Endodermal cell (in vitro differentiated cells): Measurements from ENCODE around the gene CHTOP. TPM values are rescaled to one million over a fixed set of nuclear protein-coding genes. Genes with fewer than 3 reads are reported as not detected.

Experiments
- DNase-seq: peaks from one replicate; pipeline ENCODE4 v3.0.0-alpha.2; 2017
- H3K27ac ChIP-seq: 2 replicates; pipeline ENCODE4 v1.5.1; 2013; ENCODE audit warnings: mild to moderate bottlenecking, low read depth, low read length, moderate library complexity
- H3K27me3 ChIP-seq: 2 replicates; pipeline ENCODE4 v1.6.1; 2013; ENCODE audit warnings: mild to moderate bottlenecking, low read length, moderate library complexity; ENCODE audit not compliant: insufficient read depth, control insufficient read depth, poor library complexity, severe bottlenecking
- H3K36me3 ChIP-seq: 2 replicates; pipeline ENCODE4 v1.7.0; 2013; ENCODE audit warnings: mild to moderate bottlenecking, low read length, moderate library complexity; ENCODE audit not compliant: control insufficient read depth, insufficient read depth
- H3K4me1 ChIP-seq: one replicate; pipeline ENCODE4 v1.7.0; 2013; ENCODE audit warnings: low read length; ENCODE audit not compliant: control insufficient read depth, insufficient read depth
- H3K4me3 ChIP-seq: 2 replicates; pipeline ENCODE4 v1.5.1; 2013; ENCODE audit warnings: mild to moderate bottlenecking, low read length, moderate library complexity
- H3K9ac ChIP-seq: 2 replicates; pipeline ENCODE4 v1.6.1; 2013; ENCODE audit warnings: mild to moderate bottlenecking, low read length, moderate library complexity; ENCODE audit not compliant: poor library complexity, severe bottlenecking; ENCODE audit errors: extremely low read depth
- H3K9me3 ChIP-seq: 2 replicates; pipeline ENCODE4 v1.6.1; 2013; ENCODE audit warnings: mild to moderate bottlenecking, low read length, moderate library complexity; ENCODE audit not compliant: control insufficient read depth
- H3K27ac Mint-ChIP-seq: 2 replicates; pipeline ENCODE4 v1.8.0; 2020; ENCODE audit warnings: mixed read lengths
- H3K27me3 Mint-ChIP-seq: 2 replicates; pipeline ENCODE4 v1.8.0; 2021; ENCODE audit warnings: mild to moderate bottlenecking, mixed read lengths; ENCODE audit not compliant: insufficient read depth
- H3K36me3 Mint-ChIP-seq: 2 replicates; pipeline ENCODE4 v1.8.0; 2020; ENCODE audit warnings: low read depth, mixed read lengths
- H3K4me1 Mint-ChIP-seq: 2 replicates; pipeline ENCODE4 v1.8.0; 2020; ENCODE audit warnings: mixed read lengths
- H3K4me3 Mint-ChIP-seq: 2 replicates; pipeline ENCODE4 v1.8.0; 2020; ENCODE audit warnings: mild to moderate bottlenecking, moderate library complexity, mixed read lengths
- H3K9me3 Mint-ChIP-seq: 2 replicates; pipeline ENCODE4 v1.8.0; 2020; ENCODE audit warnings: mild to moderate bottlenecking, mixed read lengths
- WGBS, 2 experiments: methylation state at CpG; one replicate each; pipeline versions ENCODE4 v1.1.5 to v1.1.7; 2013; ENCODE audit warnings: missing lambda C conversion rate in 2 of 2, mixed read lengths in 1 of 2; ENCODE audit not compliant: insufficient coverage in 1 of 2, insufficient read length in 1 of 2; 5-methylcytosine and 5-hydroxymethylcytosine counted together
- total RNA-seq, 2 donors: library from RNA; stranded (reverse); fragmentation: NEBNext Ultra II Directional in 1 of 2; extraction: Animal tissue kit (Norgen Biotek cat#: 25700) in 1 of 2; gene quantifications; 2 replicates in 1 of 2; 3 replicates in 1 of 2; pipeline ENCODE4 v1.2.1, GENCODE V29; 2021
- TF ChIP-seq, protein P1 (sequence below): fragments of 200-600 bp; sonication (generic); conservative IDR thresholded peaks from 2 replicates; pipeline ENCODE4 v1.5.0; 2021; ENCODE audit warnings: antibody characterized with exemption, mild to moderate bottlenecking

Gene CHTOP
- total RNA-seq, 2 donors from 2014 or later, result 98.4 to 117 TPM

DNA sequence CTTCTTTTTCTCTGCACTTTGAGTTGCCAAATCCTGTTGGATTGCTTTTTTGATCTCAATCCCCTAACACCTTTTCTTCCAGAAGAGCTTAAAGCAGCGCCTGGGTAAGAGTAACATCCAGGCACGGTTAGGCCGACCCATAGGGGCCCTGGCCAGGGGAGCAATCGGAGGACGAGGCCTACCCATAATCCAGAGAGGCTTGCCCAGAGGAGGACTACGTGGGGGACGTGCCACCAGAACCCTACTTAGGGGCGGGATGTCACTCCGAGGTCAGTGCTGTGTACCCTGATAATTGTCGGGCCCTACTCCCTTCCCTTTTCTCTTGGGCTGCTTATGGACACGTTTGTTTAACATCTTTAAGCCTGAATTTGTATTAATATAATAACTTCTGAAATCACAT is 8.3 kb downstream of the CHTOP start:
- H3K9me3 Mint-ChIP-seq, result no peaks in the 10 kb centered on the region
- H3K4me3 Mint-ChIP-seq, result no peak overlapping the region
- Histone ChIP-seq H3K4me1 (peaks cover 8% of the 10 kb centered on the region), H3K9me3 (no peaks in the 10 kb centered on the region), H3K27ac (no peak overlapping the region), H3K4me3 (no peak overlapping the region), H3K27me3 (no peaks in the 10 kb centered on the region), H3K9ac (no peak overlapping the region), H3K36me3 (peaks cover 97% of the 10 kb centered on the region)
- H3K27ac Mint-ChIP-seq, result no peak overlapping the region
- DNase-seq, result no peak
- H3K36me3 Mint-ChIP-seq, result peaks cover 85% of the 10 kb centered on the region
- TF ChIP-seq, protein P1, sequence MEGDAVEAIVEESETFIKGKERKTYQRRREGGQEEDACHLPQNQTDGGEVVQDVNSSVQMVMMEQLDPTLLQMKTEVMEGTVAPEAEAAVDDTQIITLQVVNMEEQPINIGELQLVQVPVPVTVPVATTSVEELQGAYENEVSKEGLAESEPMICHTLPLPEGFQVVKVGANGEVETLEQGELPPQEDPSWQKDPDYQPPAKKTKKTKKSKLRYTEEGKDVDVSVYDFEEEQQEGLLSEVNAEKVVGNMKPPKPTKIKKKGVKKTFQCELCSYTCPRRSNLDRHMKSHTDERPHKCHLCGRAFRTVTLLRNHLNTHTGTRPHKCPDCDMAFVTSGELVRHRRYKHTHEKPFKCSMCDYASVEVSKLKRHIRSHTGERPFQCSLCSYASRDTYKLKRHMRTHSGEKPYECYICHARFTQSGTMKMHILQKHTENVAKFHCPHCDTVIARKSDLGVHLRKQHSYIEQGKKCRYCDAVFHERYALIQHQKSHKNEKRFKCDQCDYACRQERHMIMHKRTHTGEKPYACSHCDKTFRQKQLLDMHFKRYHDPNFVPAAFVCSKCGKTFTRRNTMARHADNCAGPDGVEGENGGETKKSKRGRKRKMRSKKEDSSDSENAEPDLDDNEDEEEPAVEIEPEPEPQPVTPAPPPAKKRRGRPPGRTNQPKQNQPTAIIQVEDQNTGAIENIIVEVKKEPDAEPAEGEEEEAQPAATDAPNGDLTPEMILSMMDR, result no peak
- 89 to 100% methylated on average over 4 to 11 of the region's 11 CpGs for WGBS, 2 experiments
- no peaks in the 10 kb centered on the region for H3K27me3 Mint-ChIP-seq
- H3K4me1 Mint-ChIP-seq, result peaks cover 13% of the 10 kb centered on the region

DNA sequence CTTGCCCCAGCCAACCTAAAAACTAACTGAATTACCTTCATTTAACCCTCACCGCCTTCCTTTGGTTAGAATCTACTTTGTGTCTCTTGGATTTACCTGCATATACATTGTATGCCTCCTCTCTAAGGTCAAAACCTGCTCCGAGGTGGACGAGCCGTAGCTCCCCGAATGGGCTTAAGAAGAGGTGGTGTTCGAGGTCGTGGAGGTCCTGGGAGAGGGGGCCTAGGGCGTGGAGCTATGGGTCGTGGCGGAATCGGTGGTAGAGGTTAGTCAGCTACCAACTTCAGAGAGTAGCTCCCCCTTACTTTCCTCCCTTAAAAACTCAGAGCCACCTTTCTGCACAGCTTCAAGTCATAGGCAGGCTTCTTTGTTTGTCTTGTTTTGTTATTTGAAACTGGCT is 9.2 kb downstream of the CHTOP start:
- H3K27me3 ChIP-seq, result no peaks in the 10 kb centered on the region
- no peak for DNase-seq
- no peak overlapping the region for H3K4me3 Mint-ChIP-seq
- H3K4me3 ChIP-seq, result no peak overlapping the region
- 97 to 100% methylated on average over 8 to 11 of the region's 11 CpGs for WGBS, 2 experiments
- H3K36me3 ChIP-seq, result peaks cover 88% of the 10 kb centered on the region
- no peaks in the 10 kb centered on the region for H3K27me3 Mint-ChIP-seq
- H3K27ac ChIP-seq, result no peak overlapping the region
- H3K27ac Mint-ChIP-seq, result no peak overlapping the region
- H3K4me1 ChIP-seq, result peaks cover 8% of the 10 kb centered on the region
- TF ChIP-seq, protein P1, result no peak
- H3K9ac ChIP-seq, result no peak overlapping the region
- no peaks in the 10 kb centered on the region for H3K9me3 ChIP-seq
- H3K36me3 Mint-ChIP-seq, result peaks cover 77% of the 10 kb centered on the region
- no peaks in the 10 kb centered on the region for H3K9me3 Mint-ChIP-seq
- H3K4me1 Mint-ChIP-seq, result peaks cover 18% of the 10 kb centered on the region

DNA sequence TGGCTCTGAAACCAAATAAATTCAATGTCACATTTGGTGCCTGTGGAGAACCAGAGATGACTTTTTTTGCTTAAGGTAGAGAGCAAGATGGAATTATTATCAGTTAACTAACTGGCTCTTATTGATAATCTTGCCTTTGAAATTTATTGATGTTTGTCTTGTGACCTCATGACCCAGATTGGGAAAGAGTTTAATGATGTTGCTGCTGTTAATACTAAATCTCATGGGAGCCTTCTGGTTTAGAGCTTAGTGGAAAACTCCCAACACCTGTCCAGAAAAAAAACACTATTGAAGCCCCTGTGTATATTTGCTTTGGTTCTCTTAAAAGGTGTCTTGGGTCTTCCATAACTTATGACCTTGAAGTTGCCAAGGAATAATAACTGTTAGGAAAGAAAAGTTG is 9.9 kb downstream of the CHTOP start:
- DNase-seq, result no peak
- peaks cover 71% of the 10 kb centered on the region for H3K36me3 Mint-ChIP-seq

More for the DNA sequence above, 9.9 kb downstream of the CHTOP start:
- no peaks in the 10 kb centered on the region for H3K27me3 Mint-ChIP-seq
- no peak overlapping the region for H3K9ac ChIP-seq
- peaks cover 18% of the 10 kb centered on the region for H3K4me1 Mint-ChIP-seq
- peaks cover 81% of the 10 kb centered on the region for H3K36me3 ChIP-seq
- H3K9me3 ChIP-seq, result no peaks in the 10 kb centered on the region
- H3K27ac Mint-ChIP-seq, result no peak overlapping the region
- no peaks in the 10 kb centered on the region for H3K27me3 ChIP-seq
- TF ChIP-seq, protein P1, result no peak
- H3K27ac ChIP-seq, result no peak overlapping the region
- no peaks in the 10 kb centered on the region for H3K9me3 Mint-ChIP-seq
- H3K4me3 Mint-ChIP-seq, result no peak overlapping the region
- H3K4me1 ChIP-seq, result peaks cover 8% of the 10 kb centered on the region
- no peak overlapping the region for H3K4me3 ChIP-seq
